A549 (cell line): Measurements from ENCODE around the gene TACR1.

Source experiments
- EHMT2 ChIP-seq: fragments of 200-600 bp; sonication (generic); IDR thresholded peaks from 2 replicates; pipeline ENCODE4 v1.6.1; 2016; ENCODE audit warnings: antibody characterized with exemption, low read depth, mild to moderate bottlenecking, moderate library complexity
- EP300 ChIP-seq, 2 experiments: fragments of >200 bp; sonication (Bioruptor Twin); formaldehyde crosslinking; IDR thresholded peaks; 2 replicates in 1 of 2; 3 replicates in 1 of 2; pipeline ENCODE4 v1.6.1; 2016 to 2017
- JUN ChIP-seq, 2 experiments: fragments of >200 bp; sonication (Bioruptor Twin); formaldehyde crosslinking; IDR thresholded peaks; 2 replicates in 1 of 2; 3 replicates in 1 of 2; pipeline ENCODE4 v1.6.1; 2016 to 2017
- JUNB ChIP-seq: fragments of >200 bp; sonication (Bioruptor Twin); formaldehyde crosslinking; IDR thresholded peaks from 2 replicates; pipeline ENCODE4 v1.6.1; 2016
- POLR2A ChIP-seq: IDR thresholded peaks from 2 replicates; pipeline ENCODE4 v1.6.1; 2012; ENCODE audit warnings: mild to moderate bottlenecking, low read length
- POLR2AphosphoS2 ChIP-seq: conservative IDR thresholded peaks from 2 replicates; pipeline ENCODE4 v1.6.1; 2012; ENCODE audit warnings: low read length, improper control_type of control experiment, inconsistent platforms
- RFX5 ChIP-seq: fragments of 450-650 bp; IDR thresholded peaks from 2 replicates; pipeline ENCODE4 v1.7.1; 2014; ENCODE audit warnings: antibody characterized with exemption, mild to moderate bottlenecking, moderate library complexity
- RNF2 ChIP-seq: fragments of 200-600 bp; sonication (generic); IDR thresholded peaks from 2 replicates; pipeline ENCODE4 v1.6.1; 2016; ENCODE audit warnings: low read depth, mild to moderate bottlenecking, antibody characterized with exemption, moderate library complexity, borderline replicate concordance
- ZC3H11A ChIP-seq: fragments of 450-650 bp; IDR thresholded peaks from 2 replicates; pipeline ENCODE4 v1.6.1; 2014; ENCODE audit warnings: antibody characterized with exemption, mild to moderate bottlenecking
- TF ChIP-seq, protein P1 (sequence below): fragments of >200 bp; sonication (Bioruptor Twin); formaldehyde crosslinking; IDR thresholded peaks from 3 replicates; pipeline ENCODE4 v1.5.1; 2016
- TF ChIP-seq, protein P2 (sequence below): fragments of 200-600 bp; sonication (generic); IDR thresholded peaks from 2 replicates; pipeline ENCODE4 v1.6.1; 2016; ENCODE audit warnings: antibody characterized with exemption, mild to moderate bottlenecking, moderate library complexity
- TF ChIP-seq, protein P3 (sequence below): IDR thresholded peaks from 2 replicates; pipeline ENCODE4 v1.6.1; 2012

DNA sequence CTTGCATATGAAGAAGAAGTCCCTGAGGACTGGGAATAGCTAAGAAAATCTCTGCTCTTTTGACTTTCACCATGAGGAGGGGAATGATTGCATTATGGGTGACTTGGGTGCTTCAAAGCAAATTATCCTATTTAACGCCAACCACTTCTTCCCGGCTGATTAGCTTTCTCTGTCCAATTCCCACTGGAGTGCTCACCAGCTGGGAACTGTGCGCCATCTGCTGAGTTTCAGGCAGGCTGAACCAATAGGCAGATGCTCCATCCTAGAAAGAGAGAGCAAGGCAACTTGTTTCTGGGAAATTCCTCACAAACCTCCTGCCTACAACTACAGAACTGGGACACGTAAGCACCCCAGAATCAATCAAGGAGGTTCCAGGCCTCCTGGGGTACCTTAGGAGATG is 191.5 kb downstream of the TACR1 start:
- TF ChIP-seq, protein P1, sequence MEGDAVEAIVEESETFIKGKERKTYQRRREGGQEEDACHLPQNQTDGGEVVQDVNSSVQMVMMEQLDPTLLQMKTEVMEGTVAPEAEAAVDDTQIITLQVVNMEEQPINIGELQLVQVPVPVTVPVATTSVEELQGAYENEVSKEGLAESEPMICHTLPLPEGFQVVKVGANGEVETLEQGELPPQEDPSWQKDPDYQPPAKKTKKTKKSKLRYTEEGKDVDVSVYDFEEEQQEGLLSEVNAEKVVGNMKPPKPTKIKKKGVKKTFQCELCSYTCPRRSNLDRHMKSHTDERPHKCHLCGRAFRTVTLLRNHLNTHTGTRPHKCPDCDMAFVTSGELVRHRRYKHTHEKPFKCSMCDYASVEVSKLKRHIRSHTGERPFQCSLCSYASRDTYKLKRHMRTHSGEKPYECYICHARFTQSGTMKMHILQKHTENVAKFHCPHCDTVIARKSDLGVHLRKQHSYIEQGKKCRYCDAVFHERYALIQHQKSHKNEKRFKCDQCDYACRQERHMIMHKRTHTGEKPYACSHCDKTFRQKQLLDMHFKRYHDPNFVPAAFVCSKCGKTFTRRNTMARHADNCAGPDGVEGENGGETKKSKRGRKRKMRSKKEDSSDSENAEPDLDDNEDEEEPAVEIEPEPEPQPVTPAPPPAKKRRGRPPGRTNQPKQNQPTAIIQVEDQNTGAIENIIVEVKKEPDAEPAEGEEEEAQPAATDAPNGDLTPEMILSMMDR: no peak
- TF ChIP-seq, protein P2, sequence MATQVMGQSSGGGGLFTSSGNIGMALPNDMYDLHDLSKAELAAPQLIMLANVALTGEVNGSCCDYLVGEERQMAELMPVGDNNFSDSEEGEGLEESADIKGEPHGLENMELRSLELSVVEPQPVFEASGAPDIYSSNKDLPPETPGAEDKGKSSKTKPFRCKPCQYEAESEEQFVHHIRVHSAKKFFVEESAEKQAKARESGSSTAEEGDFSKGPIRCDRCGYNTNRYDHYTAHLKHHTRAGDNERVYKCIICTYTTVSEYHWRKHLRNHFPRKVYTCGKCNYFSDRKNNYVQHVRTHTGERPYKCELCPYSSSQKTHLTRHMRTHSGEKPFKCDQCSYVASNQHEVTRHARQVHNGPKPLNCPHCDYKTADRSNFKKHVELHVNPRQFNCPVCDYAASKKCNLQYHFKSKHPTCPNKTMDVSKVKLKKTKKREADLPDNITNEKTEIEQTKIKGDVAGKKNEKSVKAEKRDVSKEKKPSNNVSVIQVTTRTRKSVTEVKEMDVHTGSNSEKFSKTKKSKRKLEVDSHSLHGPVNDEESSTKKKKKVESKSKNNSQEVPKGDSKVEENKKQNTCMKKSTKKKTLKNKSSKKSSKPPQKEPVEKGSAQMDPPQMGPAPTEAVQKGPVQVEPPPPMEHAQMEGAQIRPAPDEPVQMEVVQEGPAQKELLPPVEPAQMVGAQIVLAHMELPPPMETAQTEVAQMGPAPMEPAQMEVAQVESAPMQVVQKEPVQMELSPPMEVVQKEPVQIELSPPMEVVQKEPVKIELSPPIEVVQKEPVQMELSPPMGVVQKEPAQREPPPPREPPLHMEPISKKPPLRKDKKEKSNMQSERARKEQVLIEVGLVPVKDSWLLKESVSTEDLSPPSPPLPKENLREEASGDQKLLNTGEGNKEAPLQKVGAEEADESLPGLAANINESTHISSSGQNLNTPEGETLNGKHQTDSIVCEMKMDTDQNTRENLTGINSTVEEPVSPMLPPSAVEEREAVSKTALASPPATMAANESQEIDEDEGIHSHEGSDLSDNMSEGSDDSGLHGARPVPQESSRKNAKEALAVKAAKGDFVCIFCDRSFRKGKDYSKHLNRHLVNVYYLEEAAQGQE: no peak
- TF ChIP-seq RNF2 (no peak), RFX5 (no peak), POLR2A (no peak), EHMT2 (no peak), ZC3H11A (no peak), JUN (IDR thresholded peaks at IDR 0.05) (no peak), EP300 (IDR thresholded peaks at IDR 0.05) (no peak), JUNB (no peak), POLR2AphosphoS2 (no peak)
- TF ChIP-seq, protein P3, sequence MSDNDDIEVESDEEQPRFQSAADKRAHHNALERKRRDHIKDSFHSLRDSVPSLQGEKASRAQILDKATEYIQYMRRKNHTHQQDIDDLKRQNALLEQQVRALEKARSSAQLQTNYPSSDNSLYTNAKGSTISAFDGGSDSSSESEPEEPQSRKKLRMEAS: no peak
